ENCODE results near the gene ZNF679.
"Not testable (repeated sequence)": the region's sequence is repeated elsewhere in the genome, so short reads cannot be mapped to it uniquely, and the experiment has no call there.

Gene ZNF679

DNA sequence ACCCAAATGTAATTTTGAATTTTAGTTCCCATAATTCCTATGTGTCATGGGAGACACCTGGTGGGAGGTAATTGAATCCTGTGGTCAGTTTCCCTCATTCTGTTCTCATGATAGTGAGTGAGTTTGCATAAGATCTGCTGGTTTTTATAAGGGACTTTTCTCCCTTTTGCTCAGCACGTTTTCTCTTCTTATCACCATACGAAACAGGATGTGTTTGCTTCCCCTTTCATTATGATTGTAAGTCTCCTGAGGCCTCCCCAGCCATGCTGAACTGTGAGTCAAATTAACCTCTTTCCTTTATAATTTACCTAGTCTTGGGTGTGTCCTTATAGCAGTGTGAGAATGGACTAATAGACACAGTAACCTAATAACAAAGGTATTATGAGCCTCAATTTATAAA is 49.4 kb downstream of the ZNF679 start:
- TF ChIP-seq, protein P1, sequence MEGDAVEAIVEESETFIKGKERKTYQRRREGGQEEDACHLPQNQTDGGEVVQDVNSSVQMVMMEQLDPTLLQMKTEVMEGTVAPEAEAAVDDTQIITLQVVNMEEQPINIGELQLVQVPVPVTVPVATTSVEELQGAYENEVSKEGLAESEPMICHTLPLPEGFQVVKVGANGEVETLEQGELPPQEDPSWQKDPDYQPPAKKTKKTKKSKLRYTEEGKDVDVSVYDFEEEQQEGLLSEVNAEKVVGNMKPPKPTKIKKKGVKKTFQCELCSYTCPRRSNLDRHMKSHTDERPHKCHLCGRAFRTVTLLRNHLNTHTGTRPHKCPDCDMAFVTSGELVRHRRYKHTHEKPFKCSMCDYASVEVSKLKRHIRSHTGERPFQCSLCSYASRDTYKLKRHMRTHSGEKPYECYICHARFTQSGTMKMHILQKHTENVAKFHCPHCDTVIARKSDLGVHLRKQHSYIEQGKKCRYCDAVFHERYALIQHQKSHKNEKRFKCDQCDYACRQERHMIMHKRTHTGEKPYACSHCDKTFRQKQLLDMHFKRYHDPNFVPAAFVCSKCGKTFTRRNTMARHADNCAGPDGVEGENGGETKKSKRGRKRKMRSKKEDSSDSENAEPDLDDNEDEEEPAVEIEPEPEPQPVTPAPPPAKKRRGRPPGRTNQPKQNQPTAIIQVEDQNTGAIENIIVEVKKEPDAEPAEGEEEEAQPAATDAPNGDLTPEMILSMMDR (IDR thresholded peaks at IDR 0.05), result no peak
- no peak for DNase-seq (ENCODE audit: low spot score)
- H3K27ac ChIP-seq, result no peak overlapping the region
- H3K4me3 ChIP-seq, result no peak overlapping the region

GRCh38 chr7:64294701-64295420 is 66.6 kb downstream of the ZNF679 start:
- Histone ChIP-seq H3K27ac (no peak overlapping the region), H3K4me3 (no peak overlapping the region)
- TF ChIP-seq, protein P1 (IDR thresholded peaks at IDR 0.05), result no peak
- DNase-seq (ENCODE audit: low spot score), result no peak

GRCh38 chr7:64297418-64297817 is 69.1 kb downstream of the ZNF679 start:
- not testable (repeated sequence) for DNase-seq (ENCODE audit: low spot score); H3K27ac ChIP-seq; H3K4me3 ChIP-seq

GRCh38 chr7:64300641-64301405 is 72.5 kb downstream of the ZNF679 start:
- no peak for DNase-seq (ENCODE audit: low spot score)
- no peak overlapping the region for H3K4me3 ChIP-seq
- TF ChIP-seq, protein P1 (IDR thresholded peaks at IDR 0.05), result no peak
- H3K27ac ChIP-seq, result no peak overlapping the region

DNA sequence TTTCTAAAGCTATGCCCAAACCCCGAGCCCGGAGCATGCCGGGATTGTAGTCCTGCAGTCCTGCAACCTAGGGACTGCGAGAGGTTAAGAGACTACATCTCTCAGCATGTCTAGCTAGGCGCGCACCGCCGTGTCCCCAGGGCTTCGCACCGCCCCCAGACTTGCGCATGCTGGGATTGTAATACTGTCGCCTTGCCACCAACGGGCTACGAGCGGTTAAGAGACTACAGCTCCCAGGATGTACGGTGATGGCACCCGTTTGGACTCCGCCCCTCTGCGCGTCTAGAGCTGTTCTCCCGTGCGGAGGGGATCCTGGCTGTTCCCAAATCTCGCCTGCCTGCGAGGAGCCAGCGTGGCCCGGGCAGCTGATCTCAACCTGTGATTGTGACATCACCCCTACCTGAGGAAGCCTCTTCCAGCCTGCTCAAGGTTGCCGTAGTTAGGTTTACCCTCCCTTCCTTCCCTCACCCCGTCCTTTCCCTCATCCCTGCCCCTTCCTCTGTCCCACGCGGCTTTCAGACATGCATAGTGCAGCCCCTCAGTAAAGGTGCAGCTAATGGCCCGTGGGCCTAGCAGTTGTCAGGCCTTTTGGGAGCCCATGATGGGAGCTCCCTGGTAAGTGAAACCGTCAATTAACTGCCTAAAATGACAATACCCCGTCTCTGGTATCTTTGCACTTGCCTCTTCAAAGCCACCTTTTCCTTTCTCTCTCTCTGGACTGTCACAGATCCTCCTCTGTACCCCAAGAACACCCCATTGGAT is 79.2 kb downstream of the ZNF679 start:
- H3K27ac ChIP-seq, result peak overlapping the region; percentile 94 to 95
- TF ChIP-seq, protein P1 (IDR thresholded peaks at IDR 0.05), result no peak
- DNase-seq (ENCODE audit: low spot score), result peak; percentile 98
- H3K4me3 ChIP-seq, result peak overlapping the region; percentile 84

DNA sequence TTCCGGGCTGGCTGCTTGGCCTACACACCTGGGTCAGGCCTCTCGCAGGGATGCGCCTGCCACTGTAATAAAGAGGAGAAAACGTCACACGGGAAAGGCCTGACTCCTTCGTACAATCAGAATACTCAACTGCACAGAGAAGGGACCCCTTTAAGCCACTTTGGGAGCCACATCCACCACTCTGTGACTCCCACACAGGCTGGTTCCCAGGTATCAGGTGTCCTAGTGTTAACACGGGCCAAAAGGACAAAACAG is 79.7 kb downstream of the ZNF679 start:
- Histone ChIP-seq H3K4me3 (peak overlapping the region; percentile 84), H3K27ac (peak overlapping the region; percentile 94 to 95)
- TF ChIP-seq, protein P1 (IDR thresholded peaks at IDR 0.05), result no peak
- DNase-seq (ENCODE audit: low spot score), result no peak

- no peak for DNase-seq (ENCODE audit: low spot score)
- no peak overlapping the region for H3K4me3 ChIP-seq
- TF ChIP-seq, protein P1 (IDR thresholded peaks at IDR 0.05), result no peak
- H3K27ac ChIP-seq, result no peak overlapping the region
Measured at GRCh38 chr7:64310426-64310825, 82.2 kb downstream of the ZNF679 start.
